NCI-H526 (cell line): Measurements from ENCODE around the gene TFAP2B.

ENCODE experiments used
- DNase-seq, 2 experiments: peaks; one replicate each; lab custom pipeline; 2025; lab: John Stamatoyannopoulos, UW

TFAP2B gene

GRCh38 chr6:50825375-50826036, 6.8 kb downstream of the TFAP2B start:
- DNase-seq, result no peak

- DNase-seq, result no peak
Observed at GRCh38 chr6:50826037-50826761, 7.5 kb downstream of the TFAP2B start.

- DNase-seq, result no peak
Observed at GRCh38 chr6:50826803-50827202, 8.1 kb downstream of the TFAP2B start.

- no peak for DNase-seq
Observed at GRCh38 chr6:50829049-50829448, 10.4 kb downstream of the TFAP2B start.

GRCh38 chr6:50829898-50830444, 11.3 kb downstream of the TFAP2B start:
- DNase-seq, result no peak

DNA sequence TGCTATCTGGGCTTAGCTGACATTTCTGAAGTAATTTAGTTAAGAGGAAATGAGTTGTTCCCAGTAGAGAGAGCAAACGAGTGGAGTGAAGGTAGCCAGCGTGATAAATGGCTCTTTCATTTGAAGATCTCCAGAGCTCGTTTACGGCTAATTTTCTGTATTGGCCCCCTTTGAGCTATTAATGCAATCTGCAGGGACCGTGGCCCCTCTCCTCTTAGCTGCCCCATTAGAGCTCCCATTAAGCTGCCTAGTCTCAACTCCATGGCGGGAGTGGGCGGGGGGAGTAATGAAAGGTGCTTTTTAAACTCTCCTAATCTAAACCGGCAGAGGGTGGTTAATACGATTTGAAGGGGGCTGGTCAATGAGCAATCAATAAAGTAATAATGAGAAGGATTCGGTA, 12.5 kb downstream of the TFAP2B start:
- DNase-seq, result no peak

DNA sequence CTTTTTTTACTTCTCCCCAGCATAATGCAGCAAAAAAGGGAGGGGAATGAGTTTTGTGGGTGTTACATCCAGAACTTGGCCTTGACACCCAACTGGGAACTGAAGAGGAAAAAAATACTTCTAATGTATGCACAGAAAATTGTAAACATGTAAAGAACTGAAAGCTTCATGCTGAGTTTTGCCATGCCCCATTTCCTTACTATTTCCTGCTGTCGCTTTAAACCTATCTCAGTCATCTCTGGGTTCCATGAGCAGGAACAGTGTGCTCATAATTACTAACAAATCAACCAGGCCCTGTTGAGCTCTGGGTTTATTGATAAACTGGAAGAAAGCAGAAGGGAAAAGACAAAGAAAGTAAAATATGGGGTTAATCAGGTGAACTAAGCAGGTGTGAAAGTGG, 14.2 kb downstream of the TFAP2B start:
- DNase-seq, result no peak

GRCh38 chr6:50834929-50835410, 16.3 kb downstream of the TFAP2B start:
- no peak for DNase-seq

DNA sequence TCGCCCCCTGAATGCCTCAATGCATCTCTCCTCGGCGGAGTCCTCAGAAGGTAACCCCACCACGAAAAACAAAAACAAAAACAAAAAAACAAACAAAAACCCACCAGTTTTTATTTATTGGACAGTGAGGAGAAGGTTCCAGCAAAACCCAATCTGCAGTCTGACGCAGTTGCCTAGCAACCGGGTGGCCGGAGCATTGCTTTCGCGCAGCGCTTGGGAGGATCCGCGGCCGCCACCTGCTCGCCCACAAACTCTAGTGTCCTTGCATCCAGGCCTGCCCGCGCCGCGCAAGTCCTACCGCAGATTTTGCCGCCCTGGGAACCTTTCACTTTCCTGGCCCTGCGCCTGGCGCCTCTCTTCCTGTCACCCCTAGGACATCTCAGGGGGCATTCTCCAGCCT, 17.6 kb downstream of the TFAP2B start:
- no peak for DNase-seq

DNA sequence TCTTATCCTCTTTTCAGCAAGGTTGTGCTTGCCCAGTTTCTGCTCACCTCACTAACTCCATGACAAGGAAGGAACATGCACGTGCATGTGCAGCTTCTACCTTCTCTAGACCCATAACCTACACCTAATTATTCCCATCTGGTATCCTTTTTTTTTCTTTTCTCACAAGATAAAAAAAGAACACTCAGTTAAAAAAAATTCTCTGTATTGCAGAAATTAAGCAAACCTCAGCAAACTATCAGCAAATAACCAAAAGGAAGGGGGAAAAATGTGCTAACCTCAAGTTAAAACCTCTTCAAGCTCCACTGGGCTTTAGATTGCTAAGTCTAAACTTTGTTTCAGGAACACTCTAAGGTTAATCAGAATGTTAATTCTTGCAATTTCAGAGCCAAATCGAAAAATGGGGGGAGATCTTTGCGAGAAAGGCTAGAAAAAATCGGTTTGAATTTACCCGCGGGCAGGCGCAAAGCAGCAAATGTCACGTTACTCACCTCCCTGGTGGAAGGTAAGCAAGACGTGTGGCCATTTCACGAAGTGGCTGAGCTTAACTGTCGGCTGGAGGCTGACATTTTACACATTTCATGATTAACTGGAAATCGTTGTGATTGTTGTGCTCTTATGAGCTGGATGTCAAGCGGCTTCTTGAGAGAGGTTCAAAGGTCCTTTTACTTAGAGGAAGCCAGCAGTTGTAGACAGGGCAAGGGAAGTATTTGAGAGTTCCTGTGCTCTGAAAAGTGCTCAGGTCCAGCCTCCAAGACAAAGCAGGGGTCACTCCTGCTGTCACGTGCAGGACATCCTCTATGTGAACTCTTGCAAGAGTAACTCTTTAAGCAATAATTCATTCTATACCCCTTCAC, 19.1 kb downstream of the TFAP2B start:
- no peak for DNase-seq

DNA sequence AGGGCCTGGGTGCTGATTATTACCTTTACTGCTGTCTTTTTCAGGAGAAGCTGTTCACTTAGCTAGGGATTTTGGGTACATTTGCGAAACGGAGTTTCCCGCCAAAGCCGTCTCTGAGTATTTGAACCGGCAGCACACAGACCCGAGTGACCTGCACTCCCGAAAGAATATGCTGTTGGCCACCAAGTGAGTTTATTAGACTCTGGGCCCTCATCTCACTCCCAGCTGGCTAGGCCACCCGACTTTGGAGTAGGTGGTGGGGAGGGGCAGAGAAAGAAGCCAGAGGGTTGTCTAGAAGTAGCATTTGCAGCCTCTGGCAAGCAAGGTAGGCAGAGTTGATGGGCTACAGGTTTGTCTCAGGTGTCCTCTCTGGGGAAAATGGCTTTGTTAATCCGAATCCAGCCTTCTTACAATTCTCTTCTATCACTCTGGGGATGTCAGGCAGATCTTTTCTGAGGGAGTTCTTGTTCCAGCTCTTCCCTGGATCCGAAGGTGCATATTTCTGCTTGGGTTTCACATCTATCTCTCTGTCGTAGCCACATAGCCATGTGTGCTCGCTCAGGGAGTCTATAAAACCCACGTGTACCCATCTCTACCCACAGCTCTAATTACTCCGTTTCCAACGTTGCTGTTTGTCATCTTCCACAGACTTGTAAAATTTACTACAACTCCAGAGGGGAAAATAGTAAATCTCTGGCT, 21.6 kb downstream of the TFAP2B start:
- no peak for DNase-seq

- DNase-seq, result no peak
Observed at GRCh38 chr6:50840811-50841192, 22.1 kb downstream of the TFAP2B start.

GRCh38 chr6:50842446-50842845, 23.8 kb downstream of the TFAP2B start:
- no peak for DNase-seq

GRCh38 chr6:50842861-50843384, 24.3 kb downstream of the TFAP2B start:
- no peak for DNase-seq

GRCh38 chr6:50843842-50844241, 25.2 kb downstream of the TFAP2B start:
- DNase-seq, result no peak

- no peak for DNase-seq
Observed at GRCh38 chr6:50845499-50846143, 26.9 kb downstream of the TFAP2B start.

DNA sequence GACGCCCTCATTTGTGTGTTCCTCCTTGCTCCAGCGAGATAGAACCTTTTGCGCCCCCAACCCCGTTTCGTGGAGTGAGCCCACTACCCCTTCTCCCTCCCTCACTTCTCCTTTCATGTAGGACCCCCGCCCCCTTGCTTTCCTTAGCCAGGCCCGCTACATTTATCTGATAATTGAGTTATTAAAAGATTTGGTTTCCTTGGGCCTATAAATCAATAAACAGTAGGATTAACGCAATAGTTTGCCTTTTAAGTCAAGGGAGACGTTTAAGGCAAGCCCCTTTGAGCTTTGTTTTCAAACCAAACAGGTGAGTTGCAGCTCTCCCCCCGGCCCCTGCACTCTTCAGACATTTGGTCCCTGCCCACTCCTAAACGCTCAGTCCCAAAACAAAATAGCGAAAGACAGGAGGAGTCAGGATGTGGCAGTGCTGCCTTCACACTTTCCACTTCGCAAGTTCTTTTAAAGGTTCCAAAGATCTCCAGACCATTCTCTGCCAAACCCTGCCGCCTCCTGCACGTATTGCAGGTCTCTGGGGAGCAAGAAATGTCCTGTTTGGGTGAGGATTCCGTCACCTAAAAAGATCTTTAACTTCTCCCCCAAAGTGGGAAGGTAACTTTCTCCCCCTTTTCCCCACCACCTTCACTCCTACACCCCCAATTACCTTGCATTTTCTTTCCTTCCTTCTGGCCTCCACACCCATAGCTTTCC, 27.6 kb downstream of the TFAP2B start:
- no peak for DNase-seq

DNA sequence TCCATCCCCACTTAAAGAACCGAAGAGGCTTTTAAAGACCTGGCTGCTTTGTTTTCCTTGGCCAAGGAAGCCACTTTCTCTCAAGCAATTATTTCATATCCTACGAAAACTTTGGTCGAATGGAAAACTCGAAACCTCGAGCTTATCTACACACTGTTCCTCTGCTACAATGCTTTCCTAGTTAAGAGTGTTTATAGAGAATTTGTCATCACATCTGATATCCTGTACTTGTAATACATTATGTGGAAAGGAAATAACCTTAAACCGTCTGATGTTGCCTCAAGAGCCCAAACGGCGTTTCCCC, 28.1 kb downstream of the TFAP2B start:
- no peak for DNase-seq

GRCh38 chr6:50847890-50848594, 29.4 kb downstream of the TFAP2B start:
- DNase-seq, result peak in 1 of 2 experiments; percentile 23
